Measurements from ENCODE around the gene PCOLCE2. TPM values are rescaled to one million over a fixed set of nuclear protein-coding genes. Genes with fewer than 3 reads are reported as not detected.

The PCOLCE2 gene
- total RNA-seq, 2 donors from 2014 or later = 122 to 157 TPM

DNA sequence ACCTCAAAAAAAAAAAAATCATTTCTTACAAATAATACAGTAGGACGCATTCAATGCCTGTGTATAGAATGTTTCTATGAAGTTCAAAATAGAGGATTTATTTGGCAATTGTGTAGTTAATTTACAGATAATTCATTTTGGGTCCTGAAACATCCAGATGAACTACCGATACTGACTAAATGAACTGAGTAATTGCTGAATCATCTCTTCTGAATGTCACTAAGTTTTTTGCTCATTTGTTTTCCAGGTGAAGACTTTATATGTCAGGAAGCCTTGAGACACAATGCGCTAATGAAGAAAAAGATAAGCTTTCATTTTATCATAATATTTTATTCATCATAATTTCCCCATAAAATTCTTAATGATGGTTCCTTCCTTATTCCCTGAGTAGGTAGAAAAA lies 39.7 kb downstream of the PCOLCE2 start:
- TF ChIP-seq, protein P1, sequence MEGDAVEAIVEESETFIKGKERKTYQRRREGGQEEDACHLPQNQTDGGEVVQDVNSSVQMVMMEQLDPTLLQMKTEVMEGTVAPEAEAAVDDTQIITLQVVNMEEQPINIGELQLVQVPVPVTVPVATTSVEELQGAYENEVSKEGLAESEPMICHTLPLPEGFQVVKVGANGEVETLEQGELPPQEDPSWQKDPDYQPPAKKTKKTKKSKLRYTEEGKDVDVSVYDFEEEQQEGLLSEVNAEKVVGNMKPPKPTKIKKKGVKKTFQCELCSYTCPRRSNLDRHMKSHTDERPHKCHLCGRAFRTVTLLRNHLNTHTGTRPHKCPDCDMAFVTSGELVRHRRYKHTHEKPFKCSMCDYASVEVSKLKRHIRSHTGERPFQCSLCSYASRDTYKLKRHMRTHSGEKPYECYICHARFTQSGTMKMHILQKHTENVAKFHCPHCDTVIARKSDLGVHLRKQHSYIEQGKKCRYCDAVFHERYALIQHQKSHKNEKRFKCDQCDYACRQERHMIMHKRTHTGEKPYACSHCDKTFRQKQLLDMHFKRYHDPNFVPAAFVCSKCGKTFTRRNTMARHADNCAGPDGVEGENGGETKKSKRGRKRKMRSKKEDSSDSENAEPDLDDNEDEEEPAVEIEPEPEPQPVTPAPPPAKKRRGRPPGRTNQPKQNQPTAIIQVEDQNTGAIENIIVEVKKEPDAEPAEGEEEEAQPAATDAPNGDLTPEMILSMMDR (IDR thresholded peaks at IDR 0.05) = no peak
- ATAC-seq (ENCODE audit: insufficient number of reproducible peaks, low FRiP score, low read depth) (no peak), DNase-seq (ENCODE audit: low spot score) (no peak)
- Histone ChIP-seq H3K36me3 (no peaks in the 10 kb centered on the region), H3K4me1 (ENCODE audit: control insufficient read depth in 1 of 2, low read depth in 2 of 2) (peaks cover 4 to 13% of the 10 kb centered on the region in 2 donors), H3K4me3 (no peak overlapping the region), H3K27me3 (replicated peaks; ENCODE audit: insufficient read depth) (no peaks in the 10 kb centered on the region), H3K9me3 (no peaks in the 10 kb centered on the region), H3K27ac (no peak overlapping the region)

- Histone ChIP-seq H3K4me1 (ENCODE audit: control insufficient read depth in 1 of 2, low read depth in 2 of 2) (peaks cover 4 to 13% of the 10 kb centered on the region in 2 donors), H3K27ac (no peak overlapping the region), H3K27me3 (replicated peaks; ENCODE audit: insufficient read depth) (no peaks in the 10 kb centered on the region), H3K36me3 (no peaks in the 10 kb centered on the region), H3K4me3 (no peak overlapping the region), H3K9me3 (no peaks in the 10 kb centered on the region)
- ATAC-seq (ENCODE audit: insufficient number of reproducible peaks, low FRiP score, low read depth) (no peak), DNase-seq (ENCODE audit: low spot score) (no peak)
- TF ChIP-seq, protein P1 (IDR thresholded peaks at IDR 0.05) = no peak
Observed at GRCh38 chr3:142846779-142847577, 41.9 kb downstream of the PCOLCE2 start.

DNA sequence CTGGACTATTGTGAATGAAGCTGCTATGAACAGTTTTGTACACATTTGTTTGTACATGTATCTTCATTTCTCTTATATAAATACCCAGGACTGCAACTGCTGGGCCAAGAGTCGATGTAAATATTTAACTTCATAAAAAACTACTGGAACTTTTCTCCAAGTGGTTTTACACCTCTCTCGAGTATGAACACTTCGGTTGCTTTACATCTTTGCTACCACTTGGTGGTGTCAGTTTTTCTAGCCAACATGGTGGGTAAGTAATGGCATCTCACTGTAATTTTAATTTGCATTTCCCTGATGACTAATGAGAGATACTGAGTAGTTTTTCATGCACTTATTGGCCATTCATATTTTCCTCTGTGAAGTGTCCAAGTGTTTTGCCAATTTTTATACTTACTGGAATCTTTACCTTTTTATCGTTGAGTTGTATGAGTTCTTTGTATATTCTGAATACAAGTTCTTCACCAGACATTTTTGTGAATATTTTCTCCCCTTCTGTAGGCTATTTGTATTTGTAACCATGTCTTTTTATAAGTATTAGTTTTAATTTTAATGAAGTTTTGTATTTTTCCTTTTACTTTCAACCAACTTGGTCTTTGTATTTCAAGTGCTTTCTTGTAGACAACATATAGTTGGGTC lies 44.4 kb downstream of the PCOLCE2 start:
- ATAC-seq (ENCODE audit: insufficient number of reproducible peaks, low FRiP score, low read depth) (no peak), DNase-seq (ENCODE audit: low spot score) (no peak)
- TF ChIP-seq, protein P1 (IDR thresholded peaks at IDR 0.05) = no peak
- Histone ChIP-seq H3K4me3 (no peak overlapping the region), H3K9me3 (no peaks in the 10 kb centered on the region), H3K4me1 (ENCODE audit: control insufficient read depth in 1 of 2, low read depth in 2 of 2) (peaks cover 4 to 13% of the 10 kb centered on the region in 2 donors), H3K27ac (no peak overlapping the region), H3K36me3 (no peaks in the 10 kb centered on the region), H3K27me3 (replicated peaks; ENCODE audit: insufficient read depth) (no peaks in the 10 kb centered on the region)

GRCh38 chr3:142839831-142840230 lies 49.1 kb downstream of the PCOLCE2 start:
- ATAC-seq (ENCODE audit: insufficient number of reproducible peaks, low FRiP score, low read depth) = no peak
- no peaks in the 10 kb centered on the region for H3K4me1 ChIP-seq (ENCODE audit: control insufficient read depth in 1 of 2, low read depth in 2 of 2)
- TF ChIP-seq, protein P1 (IDR thresholded peaks at IDR 0.05) = no peak

DNA sequence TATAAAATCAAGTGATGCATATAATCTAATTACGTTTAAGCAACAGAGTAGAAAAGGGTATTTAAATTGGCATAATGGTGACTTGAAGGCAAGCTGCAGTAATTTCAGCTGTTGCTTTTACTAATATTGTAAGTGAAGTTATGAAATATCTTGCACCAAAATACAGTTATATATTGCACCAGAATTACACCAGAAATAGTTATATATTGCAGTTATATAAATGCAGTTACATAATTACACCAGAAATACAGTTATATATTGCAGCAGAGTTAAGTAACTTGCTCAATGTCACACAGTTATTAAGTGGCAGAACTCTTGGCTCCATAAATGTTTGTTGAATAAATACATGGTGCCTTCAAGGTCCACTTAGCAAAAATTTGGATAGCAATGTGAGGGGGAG lies 51.4 kb downstream of the PCOLCE2 start:
- no peaks in the 10 kb centered on the region for H3K4me1 ChIP-seq (ENCODE audit: control insufficient read depth in 1 of 2, low read depth in 2 of 2)
- DNase-seq (ENCODE audit: low spot score) (no peak), ATAC-seq (ENCODE audit: insufficient number of reproducible peaks, low FRiP score, low read depth) (no peak)
- no peak overlapping the region for H3K27ac ChIP-seq
- no peaks in the 10 kb centered on the region for H3K27me3 ChIP-seq (replicated peaks; ENCODE audit: insufficient read depth)
- H3K9me3 ChIP-seq = no peaks in the 10 kb centered on the region
- H3K36me3 ChIP-seq = no peaks in the 10 kb centered on the region
- H3K4me3 ChIP-seq = no peak overlapping the region
- TF ChIP-seq, protein P1 (IDR thresholded peaks at IDR 0.05) = no peak

More at GRCh38 chr3:142839831-142840230, 49.1 kb downstream of the PCOLCE2 start:
- DNase-seq (ENCODE audit: low spot score) = no peak
- no peaks in the 10 kb centered on the region for H3K36me3 ChIP-seq
- no peak overlapping the region for H3K4me3 ChIP-seq
- H3K9me3 ChIP-seq = no peaks in the 10 kb centered on the region
- H3K27ac ChIP-seq = no peak overlapping the region
- no peaks in the 10 kb centered on the region for H3K27me3 ChIP-seq (replicated peaks; ENCODE audit: insufficient read depth)
